ENCODE data around the gene NMRK1. TPM values are rescaled to one million over a fixed set of nuclear protein-coding genes. Genes with fewer than 3 reads are reported as not detected.

NMRK1 gene
- total RNA-seq, 1 experiment from 2014 or later, result 7.8 TPM

GRCh38 chr9:75081632-75082031, 6.3 kb downstream of the NMRK1 start:
- ChIA-PET RAD21 (ENCODE audit: low non-redundant PET in 1 of 2, low total read pairs in 2 of 2, uncharacterized antibody in 2 of 2, unreplicated experiment in 2 of 2) (no interaction called here), POLR2A (no interaction called here)
- no peak for TF ChIP-seq MAX (IDR thresholded peaks at IDR 0.05)
- TF ChIP-seq SIN3A (IDR thresholded peaks at IDR 0.05; ENCODE audit: low read depth), result no peak
- no peak for TF ChIP-seq CEBPB (IDR thresholded peaks at IDR 0.05; ENCODE audit: low read depth)
- TF ChIP-seq SP1 (IDR thresholded peaks at IDR 0.05; ENCODE audit: low read depth), result no peak
- TF ChIP-seq ZBTB33 (IDR thresholded peaks at IDR 0.05; ENCODE audit: extremely low read depth, insufficient replicate concordance, low read length), result no peak
- no peak for TF ChIP-seq RAD21 (IDR thresholded peaks at IDR 0.05; ENCODE audit: low read depth)
- TF ChIP-seq ZNF274 (IDR thresholded peaks at IDR 0.05; ENCODE audit: low read depth, low read length), result no peak
- TF ChIP-seq EZH2phosphoT487 (IDR thresholded peaks at IDR 0.05; ENCODE audit: borderline replicate concordance), result no peak
- no peak for TF ChIP-seq EZH2 (IDR thresholded peaks at IDR 0.05)
- TF ChIP-seq TCF7L2 (IDR thresholded peaks at IDR 0.05; ENCODE audit: borderline replicate concordance, extremely low read depth, insufficient read depth, insufficient read length), result no peak
- no peak for TF ChIP-seq EGR1 (IDR thresholded peaks at IDR 0.05; ENCODE audit: low read depth)
- no peak for TF ChIP-seq ZFX (IDR thresholded peaks at IDR 0.05)
- TF ChIP-seq FOSL1 (IDR thresholded peaks at IDR 0.05; ENCODE audit: low read depth), result no peak

More at GRCh38 chr9:75081632-75082031, 6.3 kb downstream of the NMRK1 start:
- H3K4me1 ChIP-seq (ENCODE audit: control insufficient read depth in 1 of 2, insufficient read depth in 2 of 2, low read length in 2 of 2), result peaks cover 15 to 25% of the 10 kb centered on the region in 2 experiments; a peak in 3 of 4 replicates
- intact Hi-C loops (cut with micrococcal nuclease), result no loop called here
- CTCF ChIA-PET, result interaction anchor here (1.3 kb wide), 1 partner anchor 308 kb away, joined by 3 read pairs; no protein-coding TSS in a partner anchor
- H3K4me2 ChIP-seq (ENCODE audit: low read length), result no peak overlapping the region
- no peak overlapping the region for H3K9ac ChIP-seq (ENCODE audit: low read length)
- H3K36me3 ChIP-seq (ENCODE audit: control insufficient read depth in 1 of 2, insufficient read depth in 2 of 2, low read length in 2 of 2), result no peaks in the 10 kb centered on the region
- H3K27me3 ChIP-seq (ENCODE audit: insufficient read depth, low read length), result no peaks in the 10 kb centered on the region
- no peak overlapping the region for H3K4me3 ChIP-seq (replicated peaks in 1 of 2; ENCODE audit: low read depth in 1 of 2, low read length in 2 of 2)
- no peak for ATAC-seq
- no peak overlapping the region for H2AFZ ChIP-seq (ENCODE audit: low read depth, low read length, poor library complexity, severe bottlenecking)
- H3K9me3 ChIP-seq (ENCODE audit: control insufficient read depth in 1 of 2, insufficient read depth in 1 of 2, low read depth in 1 of 2, low read length in 2 of 2), result no peaks in the 10 kb centered on the region
- no TSS peak for BruUV-seq (replicated peaks)
- H3K27ac ChIP-seq (ENCODE audit: low read depth, low read length), result no peak overlapping the region
- no peaks in the 10 kb centered on the region for H3K9me2 ChIP-seq (ENCODE audit: insufficient read depth)
- DNase-seq (ENCODE audit: low read depth, low spot score), result no peak
- no peaks in the 10 kb centered on the region for H3K79me2 ChIP-seq (ENCODE audit: insufficient read depth, low read length)
- no peaks in the 10 kb centered on the region for H4K20me1 ChIP-seq (ENCODE audit: insufficient read depth)

Data from HCT116 (cell line).